Esophagus muscularis mucosa (tissue), 4 donors: Measurements from ENCODE around the gene SNX20. TPM values are rescaled to one million over a fixed set of nuclear protein-coding genes. Genes with fewer than 3 reads are reported as not detected.

Experiments used
- DNase-seq: peaks from one replicate; pipeline ENCODE4 v3.0.0-alpha.2; 2017; ENCODE audit errors: extremely low spot score
- H3K27ac ChIP-seq, 4 donors: fragments of 200-600 bp; sonication (generic); replicated peaks in 1 of 4; 1 replicate in 3 of 4; 2 replicates in 1 of 4; pipeline ENCODE4 v1.5.1; 2016 to 2019; ENCODE audit warnings: mild to moderate bottlenecking in 1 of 4
- H3K27me3 ChIP-seq, 4 donors: fragments of 200-600 bp; sonication (generic); one replicate each; pipeline versions ENCODE4 v1.5.1 to v1.6.0; 2016 to 2019
- H3K36me3 ChIP-seq, 4 donors: fragments of 200-600 bp; sonication (generic); one replicate each; pipeline ENCODE4 v1.5.1; 2016 to 2019
- H3K4me1 ChIP-seq, 4 donors: fragments of 200-600 bp; sonication (generic); one replicate each; pipeline ENCODE4 v1.5.1; 2016 to 2019
- H3K4me3 ChIP-seq, 4 donors: fragments of 200-600 bp; sonication (generic); 1 replicate in 2 of 4; 2 replicates in 2 of 4; pipeline ENCODE4 v1.5.1; 2016 to 2019; ENCODE audit warnings: mild to moderate bottlenecking in 4 of 4, moderate library complexity in 1 of 4
- H3K9me3 ChIP-seq, 4 donors: fragments of 200-600 bp; sonication (generic); 1 replicate in 3 of 4; 2 replicates in 1 of 4; pipeline ENCODE4 v1.5.1; 2016 to 2019
- CTCF ChIP-seq, 3 experiments: fragments of 200-600 bp in 2 of 3; fragments of 450-650 bp in 1 of 3; sonication (generic) in 2 of 3; IDR thresholded peaks; one replicate each; pipeline ENCODE4 v1.5.1; 2017 to 2019; ENCODE audit warnings: antibody characterized with exemption in 3 of 3, mild to moderate bottlenecking in 2 of 3, moderate library complexity in 1 of 3
- EP300 ChIP-seq: sonication (generic); formaldehyde crosslinking; IDR thresholded peaks from one replicate; pipeline ENCODE4 v1.6.1; 2017; ENCODE audit warnings: antibody characterized with exemption
- POLR2A ChIP-seq: fragments of 450-650 bp; IDR thresholded peaks from one replicate; pipeline ENCODE4 v1.6.1; 2017; ENCODE audit warnings: antibody characterized with exemption, moderate library complexity, mild to moderate bottlenecking, low read depth
- POLR2AphosphoS5 ChIP-seq, 2 donors: sonication (generic); formaldehyde crosslinking; IDR thresholded peaks; one replicate each; pipeline ENCODE4 v1.6.1; 2017; ENCODE audit warnings: antibody characterized with exemption in 2 of 2
- WGBS: methylation state at CpG from one replicate; pipeline ENCODE4 v1.1.5; 2018; 5-methylcytosine and 5-hydroxymethylcytosine counted together
- intact Hi-C: fragments of 100-400 bp; cut with DNase I; formaldehyde crosslinking; loops from one replicate; pipeline ENCODE4 v1.15.1; 2023
- total RNA-seq, 4 donors: library from RNA; depleted of rRNA; stranded (reverse); fragments of >200 nt; gene quantifications; one replicate each; pipeline versions ENCODE4 v1.1.0 to v1.2.1, GENCODE V29; 2016

The SNX20 gene
- total RNA-seq, 4 donors from 2014 or later = 0.39 to 5.0 (median 1.8) TPM

GRCh38 chr16:50675686-50676610, 5.2 kb downstream of the SNX20 start:
- TF ChIP-seq POLR2AphosphoS5 (IDR thresholded peaks at IDR 0.05) (no peak), POLR2A (no peak), CTCF (IDR thresholded peaks at IDR 0.05) (no peak), EP300 (no peak)
- Histone ChIP-seq H3K27ac (no peak overlapping the region), H3K4me3 (no peak overlapping the region), H3K4me1 (no peaks in the 10 kb centered on the region), H3K9me3 (peaks cover 0 to 18% (median 12%) of the 10 kb centered on the region in 4 donors), H3K36me3 (peaks cover 0 to 7% (median 0%) of the 10 kb centered on the region in 4 donors), H3K27me3 (peaks cover 0 to 9% (median 3%) of the 10 kb centered on the region in 4 donors)
- DNase-seq = no peak
- intact Hi-C loops = no loop called here
- 85% methylated on average over 22 of the region's 23 CpGs for WGBS

- Histone ChIP-seq H3K4me3 (no peak overlapping the region), H3K27me3 (peaks cover 0 to 9% (median 3%) of the 10 kb centered on the region in 4 donors), H3K9me3 (peaks cover 0 to 18% (median 12%) of the 10 kb centered on the region in 4 donors), H3K36me3 (peaks cover 0 to 7% (median 0%) of the 10 kb centered on the region in 4 donors), H3K4me1 (no peaks in the 10 kb centered on the region), H3K27ac (no peak overlapping the region)
- intact Hi-C loops = no loop called here
- 92% methylated on average over 4 of the region's 4 CpGs for WGBS
- no peak for TF ChIP-seq EP300
- TF ChIP-seq POLR2A = no peak
- TF ChIP-seq CTCF (IDR thresholded peaks at IDR 0.05) = no peak
- no peak for TF ChIP-seq POLR2AphosphoS5 (IDR thresholded peaks at IDR 0.05)
- DNase-seq = no peak
Observed at GRCh38 chr16:50674831-50675230, 6.3 kb downstream of the SNX20 start.

- TF ChIP-seq POLR2AphosphoS5 (IDR thresholded peaks at IDR 0.05) (no peak), EP300 (no peak), POLR2A (no peak), CTCF (IDR thresholded peaks at IDR 0.05) (no peak)
- Histone ChIP-seq H3K27ac (no peak overlapping the region), H3K4me3 (no peak overlapping the region), H3K9me3 (peaks cover 0 to 18% (median 12%) of the 10 kb centered on the region in 4 donors), H3K36me3 (peaks cover 0 to 7% (median 0%) of the 10 kb centered on the region in 4 donors), H3K4me1 (peaks cover 2 to 7% (median 5%) of the 10 kb centered on the region in 4 donors), H3K27me3 (peaks cover 0 to 9% (median 3%) of the 10 kb centered on the region in 4 donors)
- no peak for DNase-seq
- intact Hi-C loops = no loop called here
- WGBS = 62% methylated on average over 33 of the region's 70 CpGs
Observed at GRCh38 chr16:50673496-50674275, 7.4 kb downstream of the SNX20 start.

GRCh38 chr16:50671644-50672260, 9.4 kb downstream of the SNX20 start:
- intact Hi-C loops = no loop called here
- WGBS = 40% methylated on average over 2 of the region's 2 CpGs

More at GRCh38 chr16:50671644-50672260, 9.4 kb downstream of the SNX20 start:
- peaks cover 5 to 19% (median 16%) of the 10 kb centered on the region in 4 donors for H3K4me1 ChIP-seq
- H3K27ac ChIP-seq = no peak overlapping the region
- H3K9me3 ChIP-seq = peaks cover 0 to 18% (median 12%) of the 10 kb centered on the region in 4 donors
- peaks cover 0 to 9% (median 3%) of the 10 kb centered on the region in 4 donors for H3K27me3 ChIP-seq
- H3K36me3 ChIP-seq = peaks cover 0 to 7% (median 0%) of the 10 kb centered on the region in 4 donors
- TF ChIP-seq EP300 (no peak), CTCF (IDR thresholded peaks at IDR 0.05) (peak in 1 of 3 experiments; percentile 38), POLR2AphosphoS5 (IDR thresholded peaks at IDR 0.05) (no peak)
- no peak for DNase-seq
- no peak overlapping the region for H3K4me3 ChIP-seq
